Measurements from ENCODE around the gene CACNG5.

CACNG5 gene

GRCh38 chr17:66791347-66791746 is 43.6 kb upstream of the CACNG5 start:
- no peak for TF ChIP-seq CREB5 (CRISPR knock-in tag; IDR thresholded peaks at IDR 0.05; ENCODE audit: low read depth)
- no peak for TF ChIP-seq CSRNP3 (CRISPR knock-in tag; IDR thresholded peaks at IDR 0.05)
- no peak for TF ChIP-seq ZNF70 (CRISPR knock-in tag; IDR thresholded peaks at IDR 0.05)
- no peak for TF ChIP-seq PPARA (CRISPR knock-in tag; IDR thresholded peaks at IDR 0.05; ENCODE audit: borderline replicate concordance)
- TF ChIP-seq ZFP3 (CRISPR knock-in tag; IDR thresholded peaks at IDR 0.05) = no peak
- no peak for TF ChIP-seq TCF4 (CRISPR knock-in tag; IDR thresholded peaks at IDR 0.05; ENCODE audit: borderline replicate concordance)
- no peak for TF ChIP-seq ARNTL (CRISPR knock-in tag; IDR thresholded peaks at IDR 0.05; ENCODE audit: borderline replicate concordance, low read depth)
- TF ChIP-seq ZC3H10 (CRISPR knock-in tag; IDR thresholded peaks at IDR 0.05) = no peak
- no peak for TF ChIP-seq ZFP30 (CRISPR knock-in tag; IDR thresholded peaks at IDR 0.05)
- TF ChIP-seq TOX (CRISPR knock-in tag; IDR thresholded peaks at IDR 0.05; ENCODE audit: borderline replicate concordance) = no peak
- no peak for ATAC-seq

- TF ChIP-seq ZNF8 (CRISPR knock-in tag; IDR thresholded peaks at IDR 0.05) (no peak), TSHZ2 (CRISPR knock-in tag; IDR thresholded peaks at IDR 0.05) (no peak), PATZ1 (CRISPR knock-in tag; IDR thresholded peaks at IDR 0.05; ENCODE audit: borderline replicate concordance) (no peak), ZC3H10 (CRISPR knock-in tag; IDR thresholded peaks at IDR 0.05) (no peak), BACH2 (CRISPR knock-in tag; IDR thresholded peaks at IDR 0.05; ENCODE audit: borderline replicate concordance) (no peak), SNAI2 (CRISPR knock-in tag; IDR thresholded peaks at IDR 0.05) (no peak), ISL1 (CRISPR knock-in tag; IDR thresholded peaks at IDR 0.05) (no peak), CREB5 (CRISPR knock-in tag; IDR thresholded peaks at IDR 0.05; ENCODE audit: low read depth) (no peak), CSRNP3 (CRISPR knock-in tag; IDR thresholded peaks at IDR 0.05) (no peak), POU6F1 (CRISPR knock-in tag; IDR thresholded peaks at IDR 0.05; ENCODE audit: borderline replicate concordance, low read depth) (no peak)
- no peak for ATAC-seq
Observed at GRCh38 chr17:66793814-66794213, 41.1 kb upstream of the CACNG5 start.

- no peak for ATAC-seq
- TF ChIP-seq ESRRG (CRISPR knock-in tag; IDR thresholded peaks at IDR 0.05) = no peak
- TF ChIP-seq RARB (CRISPR knock-in tag; IDR thresholded peaks at IDR 0.05) = no peak
- TF ChIP-seq BACH2 (CRISPR knock-in tag; IDR thresholded peaks at IDR 0.05; ENCODE audit: borderline replicate concordance) = no peak
- no peak for TF ChIP-seq ZFP30 (CRISPR knock-in tag; IDR thresholded peaks at IDR 0.05)
- no peak for TF ChIP-seq ZNF565 (CRISPR knock-in tag; conservative IDR thresholded peaks at IDR 0.05; ENCODE audit: low read depth)
- TF ChIP-seq PATZ1 (CRISPR knock-in tag; IDR thresholded peaks at IDR 0.05; ENCODE audit: borderline replicate concordance) = no peak
- TF ChIP-seq GLIS3 (CRISPR knock-in tag; IDR thresholded peaks at IDR 0.05) = no peak
- no peak for TF ChIP-seq ARNTL (CRISPR knock-in tag; IDR thresholded peaks at IDR 0.05; ENCODE audit: borderline replicate concordance, low read depth)
- TF ChIP-seq PPARA (CRISPR knock-in tag; IDR thresholded peaks at IDR 0.05; ENCODE audit: borderline replicate concordance) = no peak
- TF ChIP-seq ZFP3 (CRISPR knock-in tag; IDR thresholded peaks at IDR 0.05) = no peak
- no peak for TF ChIP-seq ZNF70 (CRISPR knock-in tag; IDR thresholded peaks at IDR 0.05)
- no peak for TF ChIP-seq ISL1 (CRISPR knock-in tag; IDR thresholded peaks at IDR 0.05)
- TF ChIP-seq CSRNP3 (CRISPR knock-in tag; IDR thresholded peaks at IDR 0.05) = no peak
Observed at GRCh38 chr17:66795486-66795885, 39.4 kb upstream of the CACNG5 start.

Data from SK-N-SH treated with all-trans-retinoic acid at 6 μM for 48 hours (cell line).